Measurements from ENCODE around the gene CLDN1.

CLDN1 gene

GRCh38 chr3:190346541-190346940, 24.3 kb upstream of the CLDN1 start:
- in situ Hi-C loops (cut with HindIII; ENCODE audit: low pct_unique_long_range_greater_than_20kb, low sequenced_read_pairs) = no loop called here
- TF ChIP-seq JUND (IDR thresholded peaks at IDR 0.05; ENCODE audit: low read depth) = no peak
- DNase-seq (ENCODE audit: low read depth in 1 of 2, low spot score in 1 of 2) = no peak

DNA sequence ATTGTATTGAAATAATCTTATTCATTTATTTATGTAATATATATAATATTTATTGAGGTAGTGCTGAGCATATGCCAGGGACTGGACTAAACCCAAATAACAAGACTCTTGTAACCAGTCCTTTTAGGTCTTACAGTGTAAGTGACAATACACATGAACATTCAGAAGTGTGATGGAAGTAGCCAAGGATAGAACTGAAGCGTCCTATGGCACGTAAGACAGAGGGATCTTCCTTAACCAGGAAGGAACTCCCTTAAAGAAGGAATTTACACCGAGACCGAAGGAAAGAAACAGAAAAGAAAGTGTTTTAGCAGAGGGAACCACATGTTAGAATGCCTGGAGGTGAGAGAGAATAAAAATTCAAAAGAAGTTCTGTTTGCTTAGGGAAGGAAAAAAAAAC, 23.6 kb upstream of the CLDN1 start:
- no peak for TF ChIP-seq JUND (IDR thresholded peaks at IDR 0.05; ENCODE audit: low read depth)
- DNase-seq (ENCODE audit: low read depth in 1 of 2, low spot score in 1 of 2) = peak in 1 of 2 experiments; percentile 39

DNA sequence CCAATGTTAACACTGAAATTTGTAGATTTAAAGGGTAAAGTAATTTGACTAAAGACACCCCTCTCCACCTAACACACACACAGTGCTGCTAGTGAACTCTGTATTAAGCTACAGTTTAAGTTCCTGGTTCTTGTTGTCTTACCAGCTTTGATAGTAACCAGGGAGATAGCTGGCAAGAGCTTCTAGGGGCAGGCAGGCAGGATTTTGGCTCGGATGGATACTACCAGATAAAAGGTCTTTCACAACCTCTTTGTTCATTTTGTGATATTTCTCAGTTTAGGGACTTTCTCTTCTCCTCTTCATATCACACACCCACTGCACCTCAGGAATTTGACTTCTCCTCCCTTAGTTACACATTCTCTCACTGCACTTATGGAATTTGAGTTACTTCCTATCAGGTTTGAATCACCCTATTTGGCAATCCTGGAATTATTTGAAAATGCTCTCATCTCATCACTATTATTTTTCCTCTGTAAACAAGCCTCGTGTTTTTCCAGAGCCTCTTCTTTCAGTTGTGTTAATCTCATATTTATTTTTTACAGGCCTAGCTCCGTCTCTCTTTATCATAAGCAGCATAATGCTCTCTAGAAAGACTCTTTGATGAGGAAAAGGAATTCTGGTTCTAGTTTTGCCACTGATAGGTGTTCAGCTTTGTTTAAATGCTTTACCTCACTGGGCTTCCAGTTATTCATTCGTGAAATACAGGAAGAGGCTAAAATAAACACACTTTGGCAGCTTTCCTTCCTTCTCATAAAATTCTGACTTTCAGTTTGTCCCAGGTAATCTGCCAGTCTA, 23.0 kb upstream of the CLDN1 start:
- no peak; the same call in 1 of the 2 replicates for TF ChIP-seq JUND (IDR thresholded peaks at IDR 0.05; ENCODE audit: low read depth)
- DNase-seq (ENCODE audit: low read depth in 1 of 2, low spot score in 1 of 2) = peak in 1 of 2 experiments; percentile 32
- in situ Hi-C loops (cut with HindIII; ENCODE audit: low pct_unique_long_range_greater_than_20kb, low sequenced_read_pairs) = no loop called here

More for the DNA sequence above, 23.6 kb upstream of the CLDN1 start:
- in situ Hi-C loops (cut with HindIII; ENCODE audit: low pct_unique_long_range_greater_than_20kb, low sequenced_read_pairs) = no loop called here

DNA sequence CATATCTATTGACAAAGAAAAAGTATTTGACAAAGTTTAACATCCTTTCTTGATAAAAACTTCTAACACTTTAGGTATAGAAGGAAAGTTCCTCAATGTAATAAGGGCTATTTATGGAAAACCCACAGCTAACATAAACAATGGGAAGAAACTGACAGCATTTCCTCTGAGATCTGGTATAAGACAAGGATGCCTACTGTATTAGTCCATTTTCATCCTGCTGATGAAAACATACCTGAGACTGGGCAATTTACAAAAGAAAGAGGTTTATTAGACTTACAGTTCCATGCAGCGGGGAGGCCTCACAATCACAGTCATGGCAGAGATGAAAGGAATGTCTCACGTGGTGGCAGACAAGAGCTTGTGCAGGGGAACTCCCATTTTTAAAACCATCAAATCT, 17.8 kb upstream of the CLDN1 start:
- TF ChIP-seq JUND (IDR thresholded peaks at IDR 0.05; ENCODE audit: low read depth) = no peak
- DNase-seq (ENCODE audit: low read depth in 1 of 2, low spot score in 1 of 2) = no peak
- in situ Hi-C loops (cut with HindIII; ENCODE audit: low pct_unique_long_range_greater_than_20kb, low sequenced_read_pairs) = no loop called here

DNA sequence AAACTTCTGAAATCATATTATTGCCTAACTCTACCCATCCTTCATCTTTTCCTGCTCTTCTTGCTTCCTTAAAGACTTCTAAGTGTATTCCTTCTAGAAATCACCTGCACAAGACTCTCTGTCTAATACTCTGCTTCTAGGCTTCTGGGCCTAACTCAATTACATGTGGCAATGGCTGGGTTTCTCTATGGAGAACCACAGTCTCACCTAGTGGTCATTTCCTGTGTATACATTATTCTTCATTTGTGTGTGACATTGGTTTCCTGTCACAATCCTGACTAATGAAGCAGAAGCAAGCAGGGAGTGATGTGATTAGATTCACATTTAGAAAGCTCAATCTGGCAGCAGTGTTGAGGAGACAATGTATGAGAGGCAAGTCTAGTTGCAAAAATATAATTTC, 16.9 kb upstream of the CLDN1 start:
- in situ Hi-C loops (cut with HindIII; ENCODE audit: low pct_unique_long_range_greater_than_20kb, low sequenced_read_pairs) = no loop called here

GRCh38 chr3:190338717-190339116, 16.5 kb upstream of the CLDN1 start:
- in situ Hi-C loops (cut with HindIII; ENCODE audit: low pct_unique_long_range_greater_than_20kb, low sequenced_read_pairs) = no loop called here
- no peak for DNase-seq (ENCODE audit: low read depth in 1 of 2, low spot score in 1 of 2)
- TF ChIP-seq JUND (IDR thresholded peaks at IDR 0.05; ENCODE audit: low read depth) = no peak

More for the DNA sequence above, 16.9 kb upstream of the CLDN1 start:
- DNase-seq (ENCODE audit: low read depth in 1 of 2, low spot score in 1 of 2) = peak in 1 of 2 experiments; percentile 56
- TF ChIP-seq JUND (IDR thresholded peaks at IDR 0.05; ENCODE audit: low read depth) = no peak

DNA sequence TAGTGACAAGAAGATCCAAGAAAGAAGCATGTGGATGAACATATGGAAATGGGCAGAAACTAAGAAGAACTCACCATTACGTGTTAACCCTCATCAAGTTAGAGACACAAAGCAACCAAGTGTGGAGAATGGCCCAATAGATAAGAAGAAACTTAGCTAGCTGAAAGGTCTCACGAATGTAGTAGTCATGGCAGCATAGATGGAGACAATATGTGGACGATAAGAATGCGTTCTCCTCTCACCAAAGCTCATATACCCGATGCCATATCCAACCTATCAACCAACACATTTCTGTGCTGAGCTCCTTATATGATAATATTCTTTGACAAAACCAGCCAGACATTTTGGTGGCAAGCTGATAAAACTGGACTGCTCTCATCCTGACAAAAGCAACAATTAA, 15.1 kb upstream of the CLDN1 start:
- no peak for DNase-seq (ENCODE audit: low read depth in 1 of 2, low spot score in 1 of 2)
- no peak for TF ChIP-seq JUND (IDR thresholded peaks at IDR 0.05; ENCODE audit: low read depth)
- in situ Hi-C loops (cut with HindIII; ENCODE audit: low pct_unique_long_range_greater_than_20kb, low sequenced_read_pairs) = no loop called here

DNA sequence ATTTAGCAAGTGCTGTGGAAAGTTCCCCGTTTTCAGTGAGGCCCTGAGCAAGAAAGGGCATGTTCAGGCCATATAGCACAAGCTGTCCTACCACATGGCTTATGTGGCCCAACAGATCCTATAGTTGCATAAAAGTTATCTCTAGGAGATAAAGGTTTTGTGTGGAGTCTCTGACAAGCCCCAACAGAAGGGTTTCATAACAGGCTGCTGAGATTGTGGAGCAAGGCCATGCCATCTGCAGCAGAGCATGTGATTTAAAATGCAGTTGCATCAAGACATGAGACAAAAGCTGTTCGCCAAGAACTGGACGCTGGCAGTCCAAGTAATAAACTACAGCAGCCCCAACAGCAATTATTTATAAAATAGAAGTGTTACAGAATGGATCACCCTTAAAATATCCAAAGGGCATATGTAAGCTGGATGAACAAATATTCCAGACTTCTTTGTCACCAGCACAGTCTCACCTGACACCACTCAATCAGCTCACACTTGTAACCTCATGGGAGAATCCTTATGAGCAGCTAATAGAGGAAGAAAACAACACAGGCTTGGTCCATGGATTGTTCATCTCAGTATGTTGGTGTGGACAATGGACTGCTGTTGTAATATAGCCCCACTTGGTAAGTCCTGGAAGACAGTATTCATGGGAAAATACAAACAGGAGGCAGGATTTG, 14.4 kb upstream of the CLDN1 start:
- no peak for DNase-seq (ENCODE audit: low read depth in 1 of 2, low spot score in 1 of 2)
- TF ChIP-seq JUND (IDR thresholded peaks at IDR 0.05; ENCODE audit: low read depth) = no peak
- in situ Hi-C loops (cut with HindIII; ENCODE audit: low pct_unique_long_range_greater_than_20kb, low sequenced_read_pairs) = no loop called here

GRCh38 chr3:190333961-190334360, 11.7 kb upstream of the CLDN1 start:
- in situ Hi-C loops (cut with HindIII; ENCODE audit: low pct_unique_long_range_greater_than_20kb, low sequenced_read_pairs) = no loop called here
- DNase-seq (ENCODE audit: low read depth in 1 of 2, low spot score in 1 of 2) = no peak
- TF ChIP-seq JUND (IDR thresholded peaks at IDR 0.05; ENCODE audit: low read depth) = no peak

DNA sequence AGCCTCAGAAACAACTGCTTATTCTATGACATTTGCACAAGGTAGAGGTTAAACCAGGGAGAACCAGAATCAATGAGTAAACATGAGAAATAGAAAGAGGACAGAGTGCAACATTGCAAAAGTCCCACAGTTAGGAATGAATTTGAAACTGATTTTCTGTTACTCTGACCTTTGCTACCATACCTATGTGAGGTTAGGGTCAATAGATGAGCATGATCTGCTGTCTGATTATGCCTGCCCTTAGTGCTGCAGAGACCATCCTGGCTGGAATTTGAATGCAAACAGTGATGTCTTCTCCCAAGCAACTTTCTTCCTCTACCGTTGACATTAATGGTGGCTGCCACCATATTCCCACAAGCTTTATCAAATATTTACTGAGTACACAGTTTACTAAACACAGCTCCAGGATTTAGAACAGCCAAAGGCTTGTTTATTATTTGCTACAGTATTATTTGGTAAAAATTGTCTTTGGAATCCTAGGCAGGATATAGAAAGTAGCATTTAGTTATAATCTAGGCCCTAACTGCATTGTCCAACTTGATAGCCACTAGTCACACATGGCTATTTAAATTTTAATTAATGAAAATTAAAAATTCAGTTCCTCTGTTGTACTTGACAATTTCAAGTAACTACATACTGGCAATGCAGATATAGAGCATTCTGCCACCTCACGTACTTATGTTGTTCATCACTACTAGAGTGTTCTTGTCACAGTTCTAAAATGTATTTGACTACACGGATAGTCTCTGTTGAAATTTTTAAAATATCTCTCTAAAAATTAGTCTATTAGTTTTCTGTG, 8.9 kb upstream of the CLDN1 start:
- in situ Hi-C loops (cut with HindIII; ENCODE audit: low pct_unique_long_range_greater_than_20kb, low sequenced_read_pairs) = no loop called here
- peak; percentile 57; the same call in 1 of the 2 replicates for TF ChIP-seq JUND (IDR thresholded peaks at IDR 0.05; ENCODE audit: low read depth)
- DNase-seq (ENCODE audit: low read depth in 1 of 2, low spot score in 1 of 2) = peak in 1 of 2 experiments; percentile 73

GRCh38 chr3:190326930-190327329, 4.7 kb upstream of the CLDN1 start:
- in situ Hi-C loops (cut with HindIII; ENCODE audit: low pct_unique_long_range_greater_than_20kb, low sequenced_read_pairs) = no loop called here
- DNase-seq (ENCODE audit: low read depth in 1 of 2, low spot score in 1 of 2) = peak in 1 of 2 experiments; percentile 52
- no peak for TF ChIP-seq JUND (IDR thresholded peaks at IDR 0.05; ENCODE audit: low read depth)

DNA sequence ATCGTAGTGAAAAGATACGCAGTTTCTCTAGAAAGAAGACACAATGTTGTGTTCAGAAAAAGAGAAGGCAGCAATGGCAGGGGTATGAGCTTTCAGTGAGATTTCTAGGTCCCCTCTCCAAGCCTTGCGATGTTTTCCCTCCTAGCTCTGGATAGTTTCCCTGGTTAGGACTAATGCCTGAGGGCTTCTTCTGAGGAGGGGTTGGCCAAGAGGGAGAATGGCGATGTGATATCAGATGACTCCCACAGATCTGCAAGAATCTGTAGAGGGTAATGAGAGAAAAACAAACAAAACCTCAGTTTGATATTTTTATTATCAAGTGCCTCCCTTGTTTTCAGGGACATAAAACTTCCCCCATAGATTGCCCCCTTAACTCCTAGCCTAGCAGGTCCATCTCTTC, 4.1 kb upstream of the CLDN1 start:
- DNase-seq (ENCODE audit: low read depth in 1 of 2, low spot score in 1 of 2) = no peak

More for the DNA sequence above, 4.1 kb upstream of the CLDN1 start:
- no peak for TF ChIP-seq JUND (IDR thresholded peaks at IDR 0.05; ENCODE audit: low read depth)
- in situ Hi-C loops (cut with HindIII; ENCODE audit: low pct_unique_long_range_greater_than_20kb, low sequenced_read_pairs) = no loop called here
